ENCODE data around the gene LDLRAP1. TPM values are rescaled to one million over a fixed set of nuclear protein-coding genes. Genes with fewer than 3 reads are reported as not detected.
A peak's percentile ranks its signal among the peaks of the same experiment; 100 is the strongest.

LDLRAP1 gene
- total and polyA plus RNA-seq, 11 donors = 9.0 to 17.4 (median 13.3) TPM

DNA sequence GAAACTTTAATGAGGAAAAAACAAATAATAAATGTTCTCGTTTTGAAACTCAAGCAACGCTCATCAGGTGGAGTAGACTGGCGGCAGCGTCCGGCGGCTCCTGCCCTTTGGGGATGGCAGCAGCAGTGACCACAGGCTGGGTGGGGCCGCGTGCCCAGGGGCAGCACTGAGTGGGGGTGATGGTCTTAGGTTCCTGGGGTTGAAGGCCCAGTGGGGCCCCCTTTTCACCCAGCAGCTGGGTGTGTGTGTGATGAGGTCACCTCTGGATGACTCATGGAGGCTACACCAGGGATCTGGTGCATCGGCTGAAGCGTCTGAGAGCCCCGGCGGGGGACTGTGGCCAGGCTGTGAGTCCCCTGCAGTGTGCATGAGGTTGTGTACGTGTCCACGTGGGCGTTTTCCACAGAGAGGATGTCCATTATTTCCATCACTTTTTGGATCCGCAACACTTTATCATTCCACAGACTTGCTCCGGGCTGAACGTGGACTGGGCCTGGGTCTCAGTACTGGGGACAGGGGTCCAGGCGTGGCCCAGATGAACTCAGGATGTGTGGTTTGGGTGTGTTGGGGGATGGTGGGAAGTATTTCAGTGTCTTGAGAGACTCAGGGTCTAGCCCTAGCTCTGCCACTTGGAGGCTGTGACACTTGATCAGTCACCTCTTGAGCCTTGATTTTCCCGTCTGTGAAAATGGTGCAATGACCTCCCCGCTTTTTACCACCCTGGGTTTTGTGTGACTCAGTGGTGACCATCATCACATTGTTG, 25.6 kb downstream of the LDLRAP1 start:
- peak overlapping the region in 10 of 12 donors; percentile 43 to 83 (median 73) for H3K27ac ChIP-seq
- intact Hi-C loops (cut with DNase I) = no loop called here
- H3K4me1 ChIP-seq = peaks cover 4 to 57% (median 37%) of the 10 kb centered on the region in 12 donors
- peak in 3 of 4 donors; percentile 5 to 56 (median 23) for ATAC-seq
- H3K4me3 ChIP-seq = no peak overlapping the region
- no peak for TF ChIP-seq POLR2A (IDR thresholded peaks at IDR 0.05)
- TF ChIP-seq, protein P1, sequence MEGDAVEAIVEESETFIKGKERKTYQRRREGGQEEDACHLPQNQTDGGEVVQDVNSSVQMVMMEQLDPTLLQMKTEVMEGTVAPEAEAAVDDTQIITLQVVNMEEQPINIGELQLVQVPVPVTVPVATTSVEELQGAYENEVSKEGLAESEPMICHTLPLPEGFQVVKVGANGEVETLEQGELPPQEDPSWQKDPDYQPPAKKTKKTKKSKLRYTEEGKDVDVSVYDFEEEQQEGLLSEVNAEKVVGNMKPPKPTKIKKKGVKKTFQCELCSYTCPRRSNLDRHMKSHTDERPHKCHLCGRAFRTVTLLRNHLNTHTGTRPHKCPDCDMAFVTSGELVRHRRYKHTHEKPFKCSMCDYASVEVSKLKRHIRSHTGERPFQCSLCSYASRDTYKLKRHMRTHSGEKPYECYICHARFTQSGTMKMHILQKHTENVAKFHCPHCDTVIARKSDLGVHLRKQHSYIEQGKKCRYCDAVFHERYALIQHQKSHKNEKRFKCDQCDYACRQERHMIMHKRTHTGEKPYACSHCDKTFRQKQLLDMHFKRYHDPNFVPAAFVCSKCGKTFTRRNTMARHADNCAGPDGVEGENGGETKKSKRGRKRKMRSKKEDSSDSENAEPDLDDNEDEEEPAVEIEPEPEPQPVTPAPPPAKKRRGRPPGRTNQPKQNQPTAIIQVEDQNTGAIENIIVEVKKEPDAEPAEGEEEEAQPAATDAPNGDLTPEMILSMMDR (IDR thresholded peaks at IDR 0.05) = no peak
- peak in 3 of 5 donors; percentile 65 to 70 (median 67) for DNase-seq
- no peaks in the 10 kb centered on the region for H3K9me3 ChIP-seq
- peaks cover 0 to 20% (median 16%) of the 10 kb centered on the region in 9 donors for H3K36me3 ChIP-seq
- no peaks in the 10 kb centered on the region for H3K27me3 ChIP-seq
- 81 to 86% (median 83%) methylated on average over 16 to 21 of the region's 21 CpGs for WGBS, 4 donors

DNA sequence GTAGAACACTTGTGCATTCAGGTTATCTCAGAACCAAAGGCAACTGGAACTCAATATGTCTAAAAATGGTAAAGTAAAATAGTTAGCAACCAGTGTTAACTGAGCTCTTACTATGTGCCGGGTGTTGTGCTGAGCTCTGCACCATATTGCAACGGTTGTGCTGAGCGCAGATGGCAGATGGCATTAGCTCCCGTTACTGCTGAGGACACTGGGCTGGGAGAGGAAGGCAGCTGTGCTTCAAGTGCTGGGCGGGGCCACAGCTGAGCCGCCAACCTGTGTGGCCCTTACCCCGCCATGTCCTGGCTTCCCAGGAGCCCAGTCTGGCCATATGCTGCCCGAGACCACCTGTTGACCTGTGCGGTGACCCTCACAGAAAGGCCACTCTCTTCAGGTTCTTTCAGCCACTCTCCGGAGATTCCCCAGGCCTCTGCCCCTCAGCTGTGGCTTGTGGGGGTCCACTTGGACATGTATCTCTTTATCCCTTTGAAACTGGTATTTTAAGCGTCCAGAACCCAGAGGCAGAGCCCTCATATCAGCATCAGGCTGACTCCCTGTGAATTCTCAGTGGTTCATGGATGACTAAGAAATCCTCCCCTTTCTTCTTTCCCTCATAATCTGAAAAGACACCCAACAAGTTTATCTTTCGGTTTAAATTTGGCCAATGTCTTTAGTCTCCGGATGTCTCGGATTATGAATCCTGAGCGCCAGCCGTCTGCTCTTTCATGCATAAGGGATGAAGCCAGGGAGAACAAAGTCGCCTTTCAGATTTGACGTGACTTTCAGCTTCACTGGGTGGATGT, 26.4 kb downstream of the LDLRAP1 start:
- no peaks in the 10 kb centered on the region for H3K9me3 ChIP-seq
- H3K36me3 ChIP-seq = peaks cover 0 to 12% (median 8%) of the 10 kb centered on the region in 9 donors
- peak in 1 of 5 donors; percentile 24 for DNase-seq
- 84 to 87% (median 86%) methylated on average over 18 of the region's 18 CpGs for WGBS, 4 donors
- intact Hi-C loops (cut with DNase I) = no loop called here
- TF ChIP-seq, protein P1 (IDR thresholded peaks at IDR 0.05) = no peak
- TF ChIP-seq POLR2A (IDR thresholded peaks at IDR 0.05) = no peak
- no peak for ATAC-seq
- no peak overlapping the region for H3K4me3 ChIP-seq
- peak overlapping the region in 3 of 12 donors; percentile 3 to 83 (median 22) for H3K27ac ChIP-seq
- no peaks in the 10 kb centered on the region for H3K27me3 ChIP-seq
- H3K4me1 ChIP-seq = peaks cover 4 to 57% (median 37%) of the 10 kb centered on the region in 12 donors

DNA sequence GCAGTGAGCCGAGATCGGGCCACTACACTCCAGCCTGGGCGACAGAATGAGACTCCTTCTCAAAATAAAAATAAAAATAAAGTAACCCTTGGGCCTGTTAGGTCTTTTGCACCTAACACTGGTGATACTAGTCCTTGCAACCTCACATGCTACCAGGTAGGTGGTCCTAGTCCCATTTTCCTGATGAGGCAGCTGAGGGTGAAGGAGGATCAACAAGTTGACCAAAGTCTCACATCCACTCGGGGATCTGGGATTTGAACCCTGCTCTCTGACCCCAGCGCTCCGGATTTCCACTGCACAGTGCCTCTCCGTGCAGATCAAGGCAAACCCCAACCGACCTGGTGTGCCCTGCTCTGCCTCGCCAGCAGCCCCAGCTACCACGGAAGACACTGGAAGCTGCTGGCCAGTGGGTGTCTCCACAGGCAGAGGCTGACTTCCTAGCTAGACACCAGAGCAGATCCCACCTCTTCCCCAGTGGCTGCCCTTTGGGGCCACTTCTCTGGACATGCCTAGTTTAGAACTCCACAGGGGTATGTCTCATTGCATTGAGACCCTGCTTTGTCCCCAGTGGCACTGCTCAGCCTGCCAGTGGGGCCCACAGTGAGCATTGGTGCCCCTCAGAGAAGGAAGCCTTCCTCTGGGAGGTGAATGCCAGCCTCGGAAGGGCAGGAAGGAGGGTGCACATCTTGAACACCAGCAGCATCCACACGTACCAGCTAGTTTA, 27.6 kb downstream of the LDLRAP1 start:
- intact Hi-C loops (cut with DNase I) = no loop called here
- peaks cover 4 to 54% (median 32%) of the 10 kb centered on the region in 12 donors for H3K4me1 ChIP-seq
- H3K9me3 ChIP-seq = no peaks in the 10 kb centered on the region
- TF ChIP-seq, protein P1 (IDR thresholded peaks at IDR 0.05) = no peak
- no peak for TF ChIP-seq POLR2A (IDR thresholded peaks at IDR 0.05)
- H3K27me3 ChIP-seq = no peaks in the 10 kb centered on the region
- no peak for ATAC-seq
- peak in 1 of 5 donors; percentile 20 for DNase-seq
- H3K27ac ChIP-seq = no peak overlapping the region
- H3K36me3 ChIP-seq = peaks cover 0 to 3% (median 0%) of the 10 kb centered on the region in 9 donors
- WGBS, 4 donors = 80 to 93% (median 88%) methylated on average over 8 to 12 of the region's 12 CpGs
- H3K4me3 ChIP-seq = no peak overlapping the region

All from heart left ventricle (tissue), 16 donors.